HL-60 (cell line): ENCODE results near the gene GIT2.

Experiments used
- DNase-seq, 2 experiments: peaks; one replicate each; pipeline ENCODE4 v3.0.0-alpha.2; 2010 to 2020; ENCODE audit warnings: low read depth in 1 of 2, low spot score in 1 of 2
- H3K27ac ChIP-seq: fragments of 250-450 bp; sonication (Bioruptor Pico); replicated peaks from 2 replicates; pipeline ENCODE4 v1.5.1; 2020; ENCODE audit warnings: mild to moderate bottlenecking, moderate library complexity
- H3K27me3 ChIP-seq: fragments of 250-450 bp; sonication (Bioruptor Pico); 2 replicates; pipeline ENCODE4 v1.5.1; 2021; ENCODE audit warnings: mild to moderate bottlenecking, moderate library complexity; ENCODE audit not compliant: insufficient read depth, poor library complexity, severe bottlenecking
- H3K4me3 ChIP-seq: replicated peaks from 2 replicates; pipeline ENCODE4 v1.5.1; 2011; ENCODE audit warnings: mild to moderate bottlenecking, control low read depth, low read length; ENCODE audit not compliant: insufficient read depth
- GABPA ChIP-seq: IDR thresholded peaks from 2 replicates; pipeline ENCODE4 v1.6.1; 2012; ENCODE audit warnings: low read depth
- POLR2AphosphoS5 ChIP-seq: IDR thresholded peaks from 2 replicates; pipeline ENCODE4 v1.6.1; 2012; ENCODE audit warnings: low read depth
- SPI1 ChIP-seq: IDR thresholded peaks from 2 replicates; pipeline ENCODE4 v1.6.1; 2012; ENCODE audit warnings: low read depth, mild to moderate bottlenecking, borderline replicate concordance
- TF ChIP-seq, protein P1 (sequence below): IDR thresholded peaks from one replicate; pipeline ENCODE4 v1.5.1; 2011; ENCODE audit warnings: low read length, control low read depth, inconsistent platforms; ENCODE audit not compliant: insufficient read depth
- TF ChIP-seq, protein P2 (sequence below): IDR thresholded peaks from 2 replicates; pipeline ENCODE4 v1.6.1; 2012; ENCODE audit warnings: low read depth; ENCODE audit not compliant: insufficient replicate concordance

The GIT2 gene

DNA sequence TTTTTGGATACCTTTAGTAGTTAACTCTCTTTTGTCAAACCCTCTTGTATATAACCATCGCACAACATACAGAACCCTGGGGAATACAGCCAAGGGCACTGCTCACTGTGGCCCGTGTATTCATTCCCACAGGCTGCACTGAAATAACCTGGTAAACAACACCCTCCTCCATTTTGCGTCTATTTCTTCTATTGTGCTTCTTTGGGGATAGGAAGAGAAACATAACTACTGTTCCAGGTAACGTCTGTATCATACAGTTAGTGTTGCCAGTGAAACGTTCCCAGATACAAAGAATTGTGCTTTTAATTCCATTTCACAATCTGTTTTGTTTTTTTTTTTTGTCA, 42.5 kb upstream of the GIT2 start:
- H3K4me3 ChIP-seq = no peak overlapping the region
- no peak for DNase-seq
- H3K27me3 ChIP-seq = no peaks in the 10 kb centered on the region
- TF ChIP-seq, protein P1, sequence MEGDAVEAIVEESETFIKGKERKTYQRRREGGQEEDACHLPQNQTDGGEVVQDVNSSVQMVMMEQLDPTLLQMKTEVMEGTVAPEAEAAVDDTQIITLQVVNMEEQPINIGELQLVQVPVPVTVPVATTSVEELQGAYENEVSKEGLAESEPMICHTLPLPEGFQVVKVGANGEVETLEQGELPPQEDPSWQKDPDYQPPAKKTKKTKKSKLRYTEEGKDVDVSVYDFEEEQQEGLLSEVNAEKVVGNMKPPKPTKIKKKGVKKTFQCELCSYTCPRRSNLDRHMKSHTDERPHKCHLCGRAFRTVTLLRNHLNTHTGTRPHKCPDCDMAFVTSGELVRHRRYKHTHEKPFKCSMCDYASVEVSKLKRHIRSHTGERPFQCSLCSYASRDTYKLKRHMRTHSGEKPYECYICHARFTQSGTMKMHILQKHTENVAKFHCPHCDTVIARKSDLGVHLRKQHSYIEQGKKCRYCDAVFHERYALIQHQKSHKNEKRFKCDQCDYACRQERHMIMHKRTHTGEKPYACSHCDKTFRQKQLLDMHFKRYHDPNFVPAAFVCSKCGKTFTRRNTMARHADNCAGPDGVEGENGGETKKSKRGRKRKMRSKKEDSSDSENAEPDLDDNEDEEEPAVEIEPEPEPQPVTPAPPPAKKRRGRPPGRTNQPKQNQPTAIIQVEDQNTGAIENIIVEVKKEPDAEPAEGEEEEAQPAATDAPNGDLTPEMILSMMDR = no peak
- TF ChIP-seq, protein P2, sequence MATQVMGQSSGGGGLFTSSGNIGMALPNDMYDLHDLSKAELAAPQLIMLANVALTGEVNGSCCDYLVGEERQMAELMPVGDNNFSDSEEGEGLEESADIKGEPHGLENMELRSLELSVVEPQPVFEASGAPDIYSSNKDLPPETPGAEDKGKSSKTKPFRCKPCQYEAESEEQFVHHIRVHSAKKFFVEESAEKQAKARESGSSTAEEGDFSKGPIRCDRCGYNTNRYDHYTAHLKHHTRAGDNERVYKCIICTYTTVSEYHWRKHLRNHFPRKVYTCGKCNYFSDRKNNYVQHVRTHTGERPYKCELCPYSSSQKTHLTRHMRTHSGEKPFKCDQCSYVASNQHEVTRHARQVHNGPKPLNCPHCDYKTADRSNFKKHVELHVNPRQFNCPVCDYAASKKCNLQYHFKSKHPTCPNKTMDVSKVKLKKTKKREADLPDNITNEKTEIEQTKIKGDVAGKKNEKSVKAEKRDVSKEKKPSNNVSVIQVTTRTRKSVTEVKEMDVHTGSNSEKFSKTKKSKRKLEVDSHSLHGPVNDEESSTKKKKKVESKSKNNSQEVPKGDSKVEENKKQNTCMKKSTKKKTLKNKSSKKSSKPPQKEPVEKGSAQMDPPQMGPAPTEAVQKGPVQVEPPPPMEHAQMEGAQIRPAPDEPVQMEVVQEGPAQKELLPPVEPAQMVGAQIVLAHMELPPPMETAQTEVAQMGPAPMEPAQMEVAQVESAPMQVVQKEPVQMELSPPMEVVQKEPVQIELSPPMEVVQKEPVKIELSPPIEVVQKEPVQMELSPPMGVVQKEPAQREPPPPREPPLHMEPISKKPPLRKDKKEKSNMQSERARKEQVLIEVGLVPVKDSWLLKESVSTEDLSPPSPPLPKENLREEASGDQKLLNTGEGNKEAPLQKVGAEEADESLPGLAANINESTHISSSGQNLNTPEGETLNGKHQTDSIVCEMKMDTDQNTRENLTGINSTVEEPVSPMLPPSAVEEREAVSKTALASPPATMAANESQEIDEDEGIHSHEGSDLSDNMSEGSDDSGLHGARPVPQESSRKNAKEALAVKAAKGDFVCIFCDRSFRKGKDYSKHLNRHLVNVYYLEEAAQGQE = no peak
- H3K27ac ChIP-seq = no peak overlapping the region

DNA sequence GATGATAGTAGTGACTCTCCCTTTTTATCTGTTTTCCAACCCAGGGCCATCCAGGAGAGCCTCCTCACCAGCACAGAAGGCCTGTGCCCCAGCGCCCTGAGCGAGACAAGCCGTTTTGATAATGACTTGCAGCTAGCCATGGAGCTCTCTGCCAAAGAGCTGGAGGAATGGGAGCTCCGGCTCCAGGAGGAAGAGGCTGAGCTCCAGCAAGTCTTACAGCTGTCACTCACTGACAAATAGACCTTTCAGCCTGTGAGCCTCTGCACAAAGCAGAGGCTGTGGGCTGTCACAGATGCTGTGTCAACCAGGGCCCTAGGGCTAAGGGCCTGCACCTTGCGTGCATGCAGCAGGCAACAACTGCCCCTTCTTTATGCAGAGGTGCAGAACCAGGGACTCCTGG, 41.1 kb upstream of the GIT2 start:
- Histone ChIP-seq H3K27ac (no peak overlapping the region), H3K4me3 (no peak overlapping the region), H3K27me3 (no peaks in the 10 kb centered on the region)
- no peak for DNase-seq
- no peak for TF ChIP-seq SPI1
- TF ChIP-seq, protein P1 = no peak

DNA sequence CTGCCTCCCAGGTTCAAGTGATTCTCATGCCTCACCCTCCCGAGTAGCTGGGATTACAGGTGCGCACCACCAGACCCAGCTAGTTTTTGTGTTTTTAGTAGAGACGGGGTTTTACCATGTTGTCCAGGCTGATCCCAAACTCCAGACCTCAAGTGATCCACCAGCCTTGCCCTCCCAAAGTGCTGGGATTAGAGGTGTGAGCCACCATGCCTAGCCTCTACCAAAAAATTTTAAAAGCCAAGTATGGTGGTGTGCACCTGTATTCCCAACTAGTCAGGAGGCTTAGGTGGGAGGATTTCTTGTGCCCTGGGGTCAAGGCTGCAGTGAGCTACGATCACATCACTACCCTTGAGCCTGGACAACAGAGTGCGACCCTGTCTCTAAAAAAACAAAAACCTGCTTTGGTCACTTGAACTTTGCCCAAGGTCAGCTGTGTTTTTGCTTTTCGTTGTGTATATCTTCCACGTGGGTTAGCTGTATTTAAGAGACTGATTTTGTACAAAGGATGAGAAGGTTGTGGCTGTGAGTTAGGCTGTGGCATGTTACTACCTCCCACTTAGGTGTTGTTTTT, 39.5 kb upstream of the GIT2 start:
- Histone ChIP-seq H3K27me3 (no peaks in the 10 kb centered on the region), H3K4me3 (no peak overlapping the region), H3K27ac (no peak overlapping the region)
- no peak for DNase-seq
- TF ChIP-seq, protein P1 = no peak
- no peak for TF ChIP-seq POLR2AphosphoS5
- no peak for TF ChIP-seq SPI1
- no peak for TF ChIP-seq GABPA
- TF ChIP-seq, protein P2 = no peak

DNA sequence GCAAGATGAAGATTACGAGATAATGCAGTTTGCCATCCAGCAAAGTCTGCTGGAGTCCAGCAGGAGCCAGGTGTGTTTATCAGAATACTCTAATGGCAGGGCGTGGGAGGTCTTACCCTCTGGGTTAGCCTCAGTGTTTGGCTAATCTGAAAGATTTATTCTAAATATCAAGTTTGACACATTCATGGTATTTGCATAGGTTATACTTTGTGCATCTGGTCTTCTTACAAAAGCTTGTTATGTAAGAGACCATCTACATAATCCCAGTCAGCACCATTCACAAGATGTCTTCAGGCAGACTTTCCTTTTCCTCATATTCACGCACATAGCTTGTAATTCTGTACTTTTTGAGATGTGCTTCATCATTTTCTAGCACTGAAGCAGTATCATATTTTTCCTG, 37.7 kb upstream of the GIT2 start:
- DNase-seq = no peak
- Histone ChIP-seq H3K27ac (no peak overlapping the region), H3K4me3 (no peak overlapping the region), H3K27me3 (no peaks in the 10 kb centered on the region)
- TF ChIP-seq SPI1 (no peak), POLR2AphosphoS5 (no peak), GABPA (no peak)
- TF ChIP-seq, protein P1 = no peak
- TF ChIP-seq, protein P2 = no peak
